GM21447 (cell line): ENCODE results near the gene SUV39H1.
A peak's percentile ranks its signal among the peaks of the same experiment; 100 is the strongest.
"Not testable (repeated sequence)": the region's sequence is repeated elsewhere in the genome, so short reads cannot be mapped to it uniquely, and the experiment has no call there.

Experiments
- ATAC-seq: cut with Tn5 transposase; IDR thresholded peaks from one replicate; pipeline ENCODE4 v1.9.1; 2021; ENCODE audit not compliant: unreplicated experiment

Gene SUV39H1

GRCh38 chrX:48685416-48685815, 11.1 kb upstream of the SUV39H1 start:
- ATAC-seq: no peak

GRCh38 chrX:48688531-48689150, 7.9 kb upstream of the SUV39H1 start:
- no peak for ATAC-seq

GRCh38 chrX:48689208-48689920, 7.2 kb upstream of the SUV39H1 start:
- ATAC-seq: no peak

- not testable (repeated sequence) for ATAC-seq
Observed at GRCh38 chrX:48691746-48692145, 4.8 kb upstream of the SUV39H1 start.

- ATAC-seq: no peak
Observed at GRCh38 chrX:48694776-48695533, 1.6 kb upstream of the SUV39H1 start.

- no peak for ATAC-seq
Observed at GRCh38 chrX:48695534-48695896, 1.0 kb upstream of the SUV39H1 start.

- no peak for ATAC-seq
Observed at GRCh38 chrX:48695925-48696300, 621 bp upstream of the SUV39H1 start.

- peak; percentile 16 for ATAC-seq
Observed at GRCh38 chrX:48696909-48697727, 584 bp downstream of the SUV39H1 start.

GRCh38 chrX:48698306-48698705, 1.8 kb downstream of the SUV39H1 start:
- ATAC-seq: no peak

- ATAC-seq: no peak
Observed at GRCh38 chrX:48700246-48700645, 3.7 kb downstream of the SUV39H1 start.

- no peak for ATAC-seq
Observed at GRCh38 chrX:48700951-48701653, 4.6 kb downstream of the SUV39H1 start.

GRCh38 chrX:48702032-48702431, 5.5 kb downstream of the SUV39H1 start:
- no peak for ATAC-seq

GRCh38 chrX:48702716-48703115, 6.2 kb downstream of the SUV39H1 start:
- ATAC-seq: no peak

GRCh38 chrX:48703228-48703627, 6.7 kb downstream of the SUV39H1 start:
- no peak for ATAC-seq

- no peak for ATAC-seq
Observed at GRCh38 chrX:48703642-48704481, 7.3 kb downstream of the SUV39H1 start.

- no peak for ATAC-seq
Observed at GRCh38 chrX:48705871-48706270, 9.3 kb downstream of the SUV39H1 start.

GRCh38 chrX:48709522-48710112, 13.1 kb downstream of the SUV39H1 start:
- ATAC-seq: no peak

- ATAC-seq: no peak
Observed at GRCh38 chrX:48711162-48711928, 14.8 kb downstream of the SUV39H1 start.
